ENCODE data around the gene WDR18.
"Not testable (repeated sequence)": the region's sequence is repeated elsewhere in the genome, so short reads cannot be mapped to it uniquely, and the experiment has no call there.

Gene WDR18

GRCh38 chr19:953445-954271 is 30.5 kb upstream of the WDR18 start:
- Histone ChIP-seq H3K4me3 (ENCODE audit: low read depth, low read length) (no peak overlapping the region), H3K27me3 (replicated peaks) (no peaks in the 10 kb centered on the region), H3K27ac (no peak overlapping the region), H3K36me3 (replicated peaks) (no peaks in the 10 kb centered on the region)
- no peak for TF ChIP-seq CTCF (IDR thresholded peaks at IDR 0.05; ENCODE audit: low read depth, low read length, missing control alignments)
- in situ Hi-C loops (cut with HindIII; ENCODE audit: low pct_ligation_motif_present, low sequenced_read_pairs): no loop called here
- DNase-seq: no peak

- Histone ChIP-seq H3K4me3 (ENCODE audit: low read depth, low read length) (no peak overlapping the region), H3K27me3 (replicated peaks) (no peaks in the 10 kb centered on the region), H3K36me3 (replicated peaks) (no peaks in the 10 kb centered on the region), H3K27ac (no peak overlapping the region)
- TF ChIP-seq CTCF (IDR thresholded peaks at IDR 0.05; ENCODE audit: low read depth, low read length, missing control alignments): no peak
- no peak for DNase-seq
- in situ Hi-C loops (cut with HindIII; ENCODE audit: low pct_ligation_motif_present, low sequenced_read_pairs): no loop called here
These were observed 29.9 kb upstream of the WDR18 start for GRCh38 chr19:954272-954671.

GRCh38 chr19:954672-955494 is 29.3 kb upstream of the WDR18 start:
- no peaks in the 10 kb centered on the region for H3K27me3 ChIP-seq (replicated peaks)
- no peak overlapping the region for H3K4me3 ChIP-seq (ENCODE audit: low read depth, low read length)
- in situ Hi-C loops (cut with HindIII; ENCODE audit: low pct_ligation_motif_present, low sequenced_read_pairs): no loop called here
- no peak overlapping the region for H3K27ac ChIP-seq
- no peak for DNase-seq
- H3K36me3 ChIP-seq (replicated peaks): peaks cover 2% of the 10 kb centered on the region
- no peak for TF ChIP-seq CTCF (IDR thresholded peaks at IDR 0.05; ENCODE audit: low read depth, low read length, missing control alignments)

- in situ Hi-C loops (cut with HindIII; ENCODE audit: low pct_ligation_motif_present, low sequenced_read_pairs): no loop called here
- no peak for TF ChIP-seq CTCF (IDR thresholded peaks at IDR 0.05; ENCODE audit: low read depth, low read length, missing control alignments)
- H3K27ac ChIP-seq: no peak overlapping the region
- H3K27me3 ChIP-seq (replicated peaks): no peaks in the 10 kb centered on the region
- DNase-seq: no peak
- H3K4me3 ChIP-seq (ENCODE audit: low read depth, low read length): no peak overlapping the region
- peaks cover 5% of the 10 kb centered on the region for H3K36me3 ChIP-seq (replicated peaks)
These were observed 28.1 kb upstream of the WDR18 start for GRCh38 chr19:955803-956765.

- no peak for DNase-seq
- in situ Hi-C loops (cut with HindIII; ENCODE audit: low pct_ligation_motif_present, low sequenced_read_pairs): no loop called here
- Histone ChIP-seq H3K36me3 (replicated peaks) (peaks cover 8% of the 10 kb centered on the region), H3K4me3 (ENCODE audit: low read depth, low read length) (no peak overlapping the region), H3K27me3 (replicated peaks) (no peaks in the 10 kb centered on the region), H3K27ac (no peak overlapping the region)
- TF ChIP-seq CTCF (IDR thresholded peaks at IDR 0.05; ENCODE audit: low read depth, low read length, missing control alignments): no peak
These were observed 27.2 kb upstream of the WDR18 start for GRCh38 chr19:956766-957440.

GRCh38 chr19:957578-957977 is 26.6 kb upstream of the WDR18 start:
- in situ Hi-C loops (cut with HindIII; ENCODE audit: low pct_ligation_motif_present, low sequenced_read_pairs); H3K36me3 ChIP-seq (replicated peaks): not testable (repeated sequence)

More at GRCh38 chr19:957578-957977, 26.6 kb upstream of the WDR18 start:
- not testable (repeated sequence) for DNase-seq; H3K4me3 ChIP-seq (ENCODE audit: low read depth, low read length); H3K27ac ChIP-seq; H3K27me3 ChIP-seq (replicated peaks)
